ENCODE results near the gene CLEC9A. TPM values are rescaled to one million over a fixed set of nuclear protein-coding genes. Genes with fewer than 3 reads are reported as not detected.

The CLEC9A gene
- total and polyA plus RNA-seq, 9 of the 15 experiments (the other 6 are each of a cell fraction or from before 2014, with no cell fraction given): not detected

DNA sequence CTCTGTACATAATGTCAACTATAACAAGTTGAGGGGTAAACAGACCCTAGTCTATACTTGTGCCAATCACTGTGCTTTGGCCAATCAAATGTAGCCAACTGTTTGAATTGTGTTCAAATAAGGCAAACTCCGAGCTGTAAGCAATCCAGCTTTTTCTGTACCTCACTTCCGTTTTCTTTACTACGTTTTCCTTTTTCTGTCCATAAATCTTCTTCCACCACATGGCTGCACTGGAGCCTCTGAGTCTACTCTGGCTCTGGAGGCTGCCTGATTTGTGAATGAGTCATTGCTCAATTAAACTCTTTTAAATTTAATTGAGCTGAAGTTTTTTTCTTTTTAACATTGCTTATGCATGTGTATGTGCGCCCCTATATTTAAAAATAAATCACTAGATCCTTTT is 38.6 kb downstream of the CLEC9A start:
- no TSS peak for BruUV-seq (replicated peaks)
- TF ChIP-seq PHTF2 (CRISPR knock-in tag; IDR thresholded peaks at IDR 0.05) (no peak), ELF1 (tag; IDR thresholded peaks at IDR 0.05) (no peak), PREB (CRISPR knock-in tag; IDR thresholded peaks at IDR 0.05) (no peak), ZBTB49 (CRISPR knock-in tag; IDR thresholded peaks at IDR 0.05; ENCODE audit: borderline replicate concordance) (no peak), MEIS2 (IDR thresholded peaks at IDR 0.05; ENCODE audit: partially characterized antibody) (peak; percentile 29), ZNF143 (CRISPR knock-in tag; IDR thresholded peaks at IDR 0.05) (no peak), TBP (optimal IDR thresholded peaks at IDR 0.05; ENCODE audit: low read depth, low read length) (no peak), KDM1A (IDR thresholded peaks at IDR 0.05) (no peak), SPI1 (IDR thresholded peaks at IDR 0.05; ENCODE audit: borderline replicate concordance, low read depth, low read length) (0 out of 2 replicates have a peak, but pooled peaks have one; percentile 13), ZNF696 (CRISPR knock-in tag; conservative IDR thresholded peaks at IDR 0.05) (no peak)
- TF ChIP-seq, protein P1, sequence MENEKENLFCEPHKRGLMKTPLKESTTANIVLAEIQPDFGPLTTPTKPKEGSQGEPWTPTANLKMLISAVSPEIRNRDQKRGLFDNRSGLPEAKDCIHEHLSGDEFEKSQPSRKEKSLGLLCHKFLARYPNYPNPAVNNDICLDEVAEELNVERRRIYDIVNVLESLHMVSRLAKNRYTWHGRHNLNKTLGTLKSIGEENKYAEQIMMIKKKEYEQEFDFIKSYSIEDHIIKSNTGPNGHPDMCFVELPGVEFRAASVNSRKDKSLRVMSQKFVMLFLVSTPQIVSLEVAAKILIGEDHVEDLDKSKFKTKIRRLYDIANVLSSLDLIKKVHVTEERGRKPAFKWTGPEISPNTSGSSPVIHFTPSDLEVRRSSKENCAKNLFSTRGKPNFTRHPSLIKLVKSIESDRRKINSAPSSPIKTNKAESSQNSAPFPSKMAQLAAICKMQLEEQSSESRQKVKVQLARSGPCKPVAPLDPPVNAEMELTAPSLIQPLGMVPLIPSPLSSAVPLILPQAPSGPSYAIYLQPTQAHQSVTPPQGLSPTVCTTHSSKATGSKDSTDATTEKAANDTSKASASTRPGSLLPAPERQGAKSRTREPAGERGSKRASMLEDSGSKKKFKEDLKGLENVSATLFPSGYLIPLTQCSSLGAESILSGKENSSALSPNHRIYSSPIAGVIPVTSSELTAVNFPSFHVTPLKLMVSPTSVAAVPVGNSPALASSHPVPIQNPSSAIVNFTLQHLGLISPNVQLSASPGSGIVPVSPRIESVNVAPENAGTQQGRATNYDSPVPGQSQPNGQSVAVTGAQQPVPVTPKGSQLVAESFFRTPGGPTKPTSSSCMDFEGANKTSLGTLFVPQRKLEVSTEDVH (IDR thresholded peaks at IDR 0.05; ENCODE audit: low read depth, partially characterized antibody): no peak

More for the DNA sequence above, 38.6 kb downstream of the CLEC9A start:
- no peak overlapping the region for H2AFZ ChIP-seq (ENCODE audit: low read depth, low read length)
- in situ Hi-C loops (cut with MboI): no loop called here
- POLR2A ChIA-PET: interaction anchor here (1.3 kb wide), 1 partner anchor 12 kb away, joined by 3 read pairs; no protein-coding TSS in a partner anchor
- H3K27me3 ChIP-seq (ENCODE audit: control insufficient read depth in 2 of 2, insufficient read depth in 2 of 2, low read length in 2 of 2): no peaks in the 10 kb centered on the region; a peak in 2 of 5 replicates
- WGBS (ENCODE audit: insufficient coverage, low coverage, missing lambda C conversion rate): 0% methylated on average over 4 of the region's 4 CpGs
- CTCF ChIA-PET (ENCODE audit: low intra/inter-chr PET ratio): no interaction called here
- no peaks in the 10 kb centered on the region for H4K20me1 ChIP-seq (replicated peaks; ENCODE audit: control insufficient read depth, insufficient read depth, low read length)
- H3K9me3 ChIP-seq (replicated peaks; ENCODE audit: control insufficient read depth, insufficient read depth, low read depth, low read length): no peaks in the 10 kb centered on the region
- ATAC-seq (no peak), FAIRE-seq (no peak), DNase-seq (ENCODE audit: extremely low read depth in 1 of 4, low spot score in 3 of 4) (no peak)
- no peaks in the 10 kb centered on the region for H3K36me3 ChIP-seq (ENCODE audit: control insufficient read depth, insufficient read depth, low read length)
- H3K9me1 ChIP-seq (ENCODE audit: control insufficient read depth, insufficient read depth, low read length): no peaks in the 10 kb centered on the region
- H3K4me2 ChIP-seq (ENCODE audit: insufficient read depth, low read length): no peak overlapping the region
- no peaks in the 10 kb centered on the region for H3K4me1 ChIP-seq (replicated peaks in 1 of 2; ENCODE audit: control insufficient read depth in 2 of 2, insufficient read depth in 2 of 2, low read length in 2 of 2)
- no peak overlapping the region for H3K4me3 ChIP-seq
- intact Hi-C loops (cut with micrococcal nuclease): no loop called here
- H3K79me2 ChIP-seq (ENCODE audit: control insufficient read depth, insufficient read depth, low read length): no peaks in the 10 kb centered on the region
- no peak overlapping the region for H3K9ac ChIP-seq (ENCODE audit: insufficient read depth in 1 of 2, low read depth in 2 of 2, low read length in 2 of 2)
- H3K27ac ChIP-seq (ENCODE audit: extremely low read depth, low read depth, low read length): no peak overlapping the region
